WTC11 (cell line): Measurements from ENCODE around the gene COLQ. TPM values are rescaled to one million over a fixed set of nuclear protein-coding genes. Genes with fewer than 3 reads are reported as not detected.

Source experiments
- ATAC-seq: fragments of 200-7000 bp; cut with Tn5 transposase; 2 replicates; pipeline ENCODE4 v1.10.0; 2021; ENCODE audit warnings: mild to moderate bottlenecking, moderate library complexity
- CTCF ChIA-PET: fragments of 300-600 bp; sonication (Branson Sonifier 250); formaldehyde crosslinking; loops from one replicate; lab custom pipeline; 2021; ENCODE audit warnings: antibody characterized with exemption; lab: Charles Lee
- POLR2A ChIA-PET: fragments of 350-600 bp; sonication (Branson Sonifier 250); formaldehyde crosslinking; loops from one replicate; lab custom pipeline; 2021; ENCODE audit warnings: antibody characterized with exemption; lab: Charles Lee
- DNase-seq: peaks from one replicate; pipeline ENCODE4 v3.0.0; 2021; ENCODE audit warnings: low spot score
- H3K27ac Mint-ChIP-seq: 2 replicates; pipeline ENCODE4 v1.8.0; 2021; ENCODE audit warnings: mixed read lengths
- H3K27me3 Mint-ChIP-seq: 2 replicates; pipeline ENCODE4 v1.8.0; 2021; ENCODE audit warnings: low read depth, mild to moderate bottlenecking, moderate library complexity, mixed read lengths
- H3K36me3 Mint-ChIP-seq: 2 replicates; pipeline ENCODE4 v1.8.0; 2021; ENCODE audit warnings: mixed read lengths
- H3K4me1 Mint-ChIP-seq: 2 replicates; pipeline ENCODE4 v1.8.0; 2022; ENCODE audit warnings: mixed read lengths
- H3K4me3 Mint-ChIP-seq: 2 replicates; pipeline ENCODE4 v1.8.0; 2021; ENCODE audit warnings: mild to moderate bottlenecking, moderate library complexity, mixed read lengths
- H3K9me3 Mint-ChIP-seq: 2 replicates; pipeline ENCODE4 v1.8.0; 2021; ENCODE audit warnings: mixed read lengths
- NR3C1 ChIP-seq: sonication (generic); formaldehyde crosslinking; conservative IDR thresholded peaks from 2 replicates; pipeline ENCODE4 v1.8.1; 2023; ENCODE audit warnings: low read depth, mild to moderate bottlenecking, missing genetic modification reagents
- SP1 ChIP-seq: sonication (generic); formaldehyde crosslinking; conservative IDR thresholded peaks from 2 replicates; pipeline ENCODE4 v1.8.1; 2022; ENCODE audit warnings: missing genetic modification reagents
- TCF7 ChIP-seq: sonication (generic); formaldehyde crosslinking; IDR thresholded peaks from 2 replicates; pipeline ENCODE4 v1.8.0; 2022; ENCODE audit warnings: mild to moderate bottlenecking, low read depth, missing genetic modification reagents, moderate library complexity
- USF1 ChIP-seq: sonication (generic); formaldehyde crosslinking; IDR thresholded peaks from 2 replicates; pipeline ENCODE4 v1.8.0; 2022; ENCODE audit warnings: mild to moderate bottlenecking, missing genetic modification reagents
- ZNF281 ChIP-seq: sonication (generic); formaldehyde crosslinking; IDR thresholded peaks from 2 replicates; pipeline ENCODE4 v1.8.0; 2023; ENCODE audit warnings: mild to moderate bottlenecking, missing genetic modification reagents
- total RNA-seq: library from RNA; stranded (reverse); gene quantifications from 3 replicates; pipeline ENCODE4 v1.2.3, GENCODE V29; 2021
- TF ChIP-seq, protein P1 (sequence below): sonication (generic); formaldehyde crosslinking; IDR thresholded peaks from 2 replicates; pipeline ENCODE4 v1.8.0; 2022; ENCODE audit warnings: missing genetic modification reagents
- TF ChIP-seq, protein P2 (sequence below): fragments of 250-450 bp; sonication (Bioruptor Pico); IDR thresholded peaks from 2 replicates; pipeline ENCODE4 v1.9.0; 2021; ENCODE audit warnings: mild to moderate bottlenecking, borderline replicate concordance
- TF ChIP-seq, protein P3 (sequence below): sonication (generic); formaldehyde crosslinking; IDR thresholded peaks from 2 replicates; pipeline ENCODE4 v1.8.1; 2023; ENCODE audit warnings: mild to moderate bottlenecking, missing genetic modification reagents, moderate library complexity
- TF ChIP-seq, protein P4 (sequence below): sonication (generic); formaldehyde crosslinking; IDR thresholded peaks from 2 replicates; pipeline ENCODE4 v1.8.0; 2023; ENCODE audit warnings: missing genetic modification reagents

The COLQ gene
- total RNA-seq, 1 experiment from 2014 or later, result 2.2 TPM

GRCh38 chr3:15522016-15522415, 510 bp upstream of the COLQ start (continued):
- TF ChIP-seq, protein P1, sequence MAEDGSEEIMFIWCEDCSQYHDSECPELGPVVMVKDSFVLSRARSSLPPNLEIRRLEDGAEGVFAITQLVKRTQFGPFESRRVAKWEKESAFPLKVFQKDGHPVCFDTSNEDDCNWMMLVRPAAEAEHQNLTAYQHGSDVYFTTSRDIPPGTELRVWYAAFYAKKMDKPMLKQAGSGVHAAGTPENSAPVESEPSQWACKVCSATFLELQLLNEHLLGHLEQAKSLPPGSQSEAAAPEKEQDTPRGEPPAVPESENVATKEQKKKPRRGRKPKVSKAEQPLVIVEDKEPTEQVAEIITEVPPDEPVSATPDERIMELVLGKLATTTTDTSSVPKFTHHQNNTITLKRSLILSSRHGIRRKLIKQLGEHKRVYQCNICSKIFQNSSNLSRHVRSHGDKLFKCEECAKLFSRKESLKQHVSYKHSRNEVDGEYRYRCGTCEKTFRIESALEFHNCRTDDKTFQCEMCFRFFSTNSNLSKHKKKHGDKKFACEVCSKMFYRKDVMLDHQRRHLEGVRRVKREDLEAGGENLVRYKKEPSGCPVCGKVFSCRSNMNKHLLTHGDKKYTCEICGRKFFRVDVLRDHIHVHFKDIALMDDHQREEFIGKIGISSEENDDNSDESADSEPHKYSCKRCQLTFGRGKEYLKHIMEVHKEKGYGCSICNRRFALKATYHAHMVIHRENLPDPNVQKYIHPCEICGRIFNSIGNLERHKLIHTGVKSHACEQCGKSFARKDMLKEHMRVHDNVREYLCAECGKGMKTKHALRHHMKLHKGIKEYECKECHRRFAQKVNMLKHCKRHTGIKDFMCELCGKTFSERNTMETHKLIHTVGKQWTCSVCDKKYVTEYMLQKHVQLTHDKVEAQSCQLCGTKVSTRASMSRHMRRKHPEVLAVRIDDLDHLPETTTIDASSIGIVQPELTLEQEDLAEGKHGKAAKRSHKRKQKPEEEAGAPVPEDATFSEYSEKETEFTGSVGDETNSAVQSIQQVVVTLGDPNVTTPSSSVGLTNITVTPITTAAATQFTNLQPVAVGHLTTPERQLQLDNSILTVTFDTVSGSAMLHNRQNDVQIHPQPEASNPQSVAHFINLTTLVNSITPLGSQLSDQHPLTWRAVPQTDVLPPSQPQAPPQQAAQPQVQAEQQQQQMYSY (CRISPR knock-in tag), result no peak

DNA sequence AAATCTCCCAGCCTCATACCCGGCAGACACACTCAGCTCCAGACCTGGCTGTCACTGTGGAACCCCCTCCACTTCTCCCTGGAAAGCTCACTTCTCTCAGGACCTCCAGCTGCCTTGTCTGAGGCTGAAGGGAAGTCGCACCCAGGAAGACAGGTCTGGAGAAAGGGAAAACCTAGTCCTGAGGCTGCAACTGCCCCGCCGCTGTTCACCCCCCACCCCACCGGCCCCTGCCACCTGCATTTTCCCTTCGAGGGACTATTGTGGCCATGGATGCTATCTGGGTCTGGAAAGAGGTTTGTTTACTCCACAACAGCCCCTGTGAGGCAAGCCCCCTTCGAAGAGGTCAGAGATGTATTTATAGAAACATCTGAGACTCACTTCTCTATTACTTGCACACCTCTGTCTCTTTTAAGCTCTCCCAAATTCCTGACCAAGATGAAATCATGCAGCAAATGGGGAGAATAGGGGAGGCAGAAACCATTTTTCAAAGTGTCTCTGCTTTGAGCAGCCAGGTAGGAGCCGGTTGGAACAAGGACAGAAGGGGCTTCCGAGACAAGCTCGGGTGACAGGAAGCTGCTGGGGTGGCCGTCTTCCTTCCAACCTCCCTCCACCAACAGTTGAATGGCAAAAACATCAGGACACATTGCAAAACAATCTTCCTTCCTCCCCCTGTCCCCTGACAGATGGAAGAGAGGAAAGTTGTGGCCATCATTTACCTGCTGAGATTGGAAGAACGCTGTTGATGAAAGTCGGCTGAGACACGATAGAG, 518 bp downstream of the COLQ start:
- peak overlapping the region; percentile 50 for H3K4me3 Mint-ChIP-seq
- H3K9me3 Mint-ChIP-seq, result peaks cover 4% of the 10 kb centered on the region

More for the DNA sequence above, 518 bp downstream of the COLQ start:
- ATAC-seq (peak; percentile 19; the same call in 1 of the 2 replicates), DNase-seq (no peak)
- H3K27me3 Mint-ChIP-seq, result peaks cover 39% of the 10 kb centered on the region
- POLR2A ChIA-PET, result no interaction called here
- H3K4me1 Mint-ChIP-seq, result peaks cover 19% of the 10 kb centered on the region
- TF ChIP-seq USF1 (no peak), SP1 (no peak), ZNF281 (CRISPR knock-in tag) (no peak), TCF7 (CRISPR knock-in tag) (no peak), NR3C1 (CRISPR knock-in tag) (no peak)
- TF ChIP-seq, protein P2, sequence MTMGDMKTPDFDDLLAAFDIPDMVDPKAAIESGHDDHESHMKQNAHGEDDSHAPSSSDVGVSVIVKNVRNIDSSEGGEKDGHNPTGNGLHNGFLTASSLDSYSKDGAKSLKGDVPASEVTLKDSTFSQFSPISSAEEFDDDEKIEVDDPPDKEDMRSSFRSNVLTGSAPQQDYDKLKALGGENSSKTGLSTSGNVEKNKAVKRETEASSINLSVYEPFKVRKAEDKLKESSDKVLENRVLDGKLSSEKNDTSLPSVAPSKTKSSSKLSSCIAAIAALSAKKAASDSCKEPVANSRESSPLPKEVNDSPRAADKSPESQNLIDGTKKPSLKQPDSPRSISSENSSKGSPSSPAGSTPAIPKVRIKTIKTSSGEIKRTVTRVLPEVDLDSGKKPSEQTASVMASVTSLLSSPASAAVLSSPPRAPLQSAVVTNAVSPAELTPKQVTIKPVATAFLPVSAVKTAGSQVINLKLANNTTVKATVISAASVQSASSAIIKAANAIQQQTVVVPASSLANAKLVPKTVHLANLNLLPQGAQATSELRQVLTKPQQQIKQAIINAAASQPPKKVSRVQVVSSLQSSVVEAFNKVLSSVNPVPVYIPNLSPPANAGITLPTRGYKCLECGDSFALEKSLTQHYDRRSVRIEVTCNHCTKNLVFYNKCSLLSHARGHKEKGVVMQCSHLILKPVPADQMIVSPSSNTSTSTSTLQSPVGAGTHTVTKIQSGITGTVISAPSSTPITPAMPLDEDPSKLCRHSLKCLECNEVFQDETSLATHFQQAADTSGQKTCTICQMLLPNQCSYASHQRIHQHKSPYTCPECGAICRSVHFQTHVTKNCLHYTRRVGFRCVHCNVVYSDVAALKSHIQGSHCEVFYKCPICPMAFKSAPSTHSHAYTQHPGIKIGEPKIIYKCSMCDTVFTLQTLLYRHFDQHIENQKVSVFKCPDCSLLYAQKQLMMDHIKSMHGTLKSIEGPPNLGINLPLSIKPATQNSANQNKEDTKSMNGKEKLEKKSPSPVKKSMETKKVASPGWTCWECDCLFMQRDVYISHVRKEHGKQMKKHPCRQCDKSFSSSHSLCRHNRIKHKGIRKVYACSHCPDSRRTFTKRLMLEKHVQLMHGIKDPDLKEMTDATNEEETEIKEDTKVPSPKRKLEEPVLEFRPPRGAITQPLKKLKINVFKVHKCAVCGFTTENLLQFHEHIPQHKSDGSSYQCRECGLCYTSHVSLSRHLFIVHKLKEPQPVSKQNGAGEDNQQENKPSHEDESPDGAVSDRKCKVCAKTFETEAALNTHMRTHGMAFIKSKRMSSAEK (CRISPR knock-in tag), result no peak
- TF ChIP-seq, protein P3, sequence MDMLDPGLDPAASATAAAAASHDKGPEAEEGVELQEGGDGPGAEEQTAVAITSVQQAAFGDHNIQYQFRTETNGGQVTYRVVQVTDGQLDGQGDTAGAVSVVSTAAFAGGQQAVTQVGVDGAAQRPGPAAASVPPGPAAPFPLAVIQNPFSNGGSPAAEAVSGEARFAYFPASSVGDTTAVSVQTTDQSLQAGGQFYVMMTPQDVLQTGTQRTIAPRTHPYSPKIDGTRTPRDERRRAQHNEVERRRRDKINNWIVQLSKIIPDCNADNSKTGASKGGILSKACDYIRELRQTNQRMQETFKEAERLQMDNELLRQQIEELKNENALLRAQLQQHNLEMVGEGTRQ (CRISPR knock-in tag), result no peak
- TF ChIP-seq, protein P4, sequence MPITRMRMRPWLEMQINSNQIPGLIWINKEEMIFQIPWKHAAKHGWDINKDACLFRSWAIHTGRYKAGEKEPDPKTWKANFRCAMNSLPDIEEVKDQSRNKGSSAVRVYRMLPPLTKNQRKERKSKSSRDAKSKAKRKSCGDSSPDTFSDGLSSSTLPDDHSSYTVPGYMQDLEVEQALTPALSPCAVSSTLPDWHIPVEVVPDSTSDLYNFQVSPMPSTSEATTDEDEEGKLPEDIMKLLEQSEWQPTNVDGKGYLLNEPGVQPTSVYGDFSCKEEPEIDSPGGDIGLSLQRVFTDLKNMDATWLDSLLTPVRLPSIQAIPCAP (CRISPR knock-in tag), result no peak
- H3K36me3 Mint-ChIP-seq, result no peaks in the 10 kb centered on the region
- H3K27ac Mint-ChIP-seq, result no peak overlapping the region
- CTCF ChIA-PET, result interaction anchor here (1.0 kb wide), 1 partner anchor 315 kb away, joined by 3 read pairs; the partner anchor contains the start of gene CAPN7
